BJ (cell line): ENCODE results near the gene DEFB129. TPM values are rescaled to one million over a fixed set of nuclear protein-coding genes. Genes with fewer than 3 reads are reported as not detected.
"Not testable (repeated sequence)": the region's sequence is repeated elsewhere in the genome, so short reads cannot be mapped to it uniquely, and the experiment has no call there.

Experiments used
- CTCF ChIA-PET: fragments of 350-600 bp; formaldehyde crosslinking; extraction: SDS; loops from one replicate; lab custom pipeline; 2021; ENCODE audit warnings: antibody characterized with exemption, inconsistent platforms; lab: Yijun Ruan, JAX
- POLR2A ChIA-PET: fragments of 300-600 bp; sonication (Branson Sonifier 250); formaldehyde crosslinking; extraction: SDS; loops from one replicate; lab custom pipeline; 2021; ENCODE audit warnings: antibody characterized with exemption; lab: Charles Lee
- DNase-seq: peaks from one replicate; pipeline ENCODE4 v3.0.0-alpha.2; 2011; ENCODE audit warnings: low read depth
- H3K27me3 ChIP-seq: 2 replicates; pipeline ENCODE4 v1.6.0; 2011; ENCODE audit warnings: low read length; ENCODE audit not compliant: control insufficient read depth, insufficient read depth
- H3K36me3 ChIP-seq: 2 replicates; pipeline ENCODE4 v1.5.1; 2011; ENCODE audit warnings: low read length; ENCODE audit not compliant: control insufficient read depth, insufficient read depth
- H3K4me3 ChIP-seq: 2 replicates; pipeline ENCODE4 v1.5.1; 2011; ENCODE audit warnings: low read depth, mild to moderate bottlenecking, control low read depth, low read length
- CTCF ChIP-seq: IDR thresholded peaks from 2 replicates; pipeline ENCODE4 v1.5.1; 2011; ENCODE audit warnings: low read depth, mild to moderate bottlenecking, control low read depth, inconsistent platforms, low read length, moderate library complexity; ENCODE audit not compliant: insufficient read depth
- polyA plus RNA-seq: library from polyadenylated mRNA; depleted of rRNA; stranded (reverse); fragments of >200 nt; gene quantifications from 2 replicates; pipeline ENCODE4 v1.2.3, GENCODE V29; 2011

Gene DEFB129
- polyA plus RNA-seq, 1 experiment, result not detected

GRCh38 chr20:251354-251753, 24.3 kb downstream of the DEFB129 start:
- ChIA-PET CTCF (no interaction called here), POLR2A (no interaction called here)
- TF ChIP-seq CTCF, result no peak
- Histone ChIP-seq H3K27me3 (no peaks in the 10 kb centered on the region; the same call in 1 of the 2 replicates), H3K36me3 (no peaks in the 10 kb centered on the region), H3K4me3 (no peak overlapping the region)
- DNase-seq, result no peak

DNA sequence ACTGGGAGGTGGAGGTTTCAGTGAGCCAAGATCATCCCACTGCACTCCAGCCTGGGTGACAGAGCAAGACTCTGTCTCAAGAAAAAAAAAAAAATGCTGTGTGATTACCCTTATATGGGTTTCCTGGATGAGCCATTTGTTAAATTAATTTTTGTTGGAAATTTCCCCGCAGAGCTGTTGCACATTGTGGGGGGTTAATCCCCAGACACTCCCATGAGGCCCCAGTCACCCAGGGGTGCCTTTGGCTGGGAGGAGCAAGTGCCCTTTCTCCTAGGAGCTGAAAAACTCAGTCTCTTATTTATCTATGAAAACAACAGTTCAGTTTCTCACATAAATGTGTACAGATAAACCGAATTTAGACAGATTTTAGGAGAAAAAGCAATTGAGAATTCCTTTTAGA, 25.7 kb downstream of the DEFB129 start:
- no peak for DNase-seq
- Histone ChIP-seq H3K4me3 (no peak overlapping the region), H3K36me3 (no peaks in the 10 kb centered on the region), H3K27me3 (no peaks in the 10 kb centered on the region; the same call in none of the 2 replicates)
- TF ChIP-seq CTCF, result no peak
- POLR2A ChIA-PET, result no interaction called here
- CTCF ChIA-PET, result no interaction called here

DNA sequence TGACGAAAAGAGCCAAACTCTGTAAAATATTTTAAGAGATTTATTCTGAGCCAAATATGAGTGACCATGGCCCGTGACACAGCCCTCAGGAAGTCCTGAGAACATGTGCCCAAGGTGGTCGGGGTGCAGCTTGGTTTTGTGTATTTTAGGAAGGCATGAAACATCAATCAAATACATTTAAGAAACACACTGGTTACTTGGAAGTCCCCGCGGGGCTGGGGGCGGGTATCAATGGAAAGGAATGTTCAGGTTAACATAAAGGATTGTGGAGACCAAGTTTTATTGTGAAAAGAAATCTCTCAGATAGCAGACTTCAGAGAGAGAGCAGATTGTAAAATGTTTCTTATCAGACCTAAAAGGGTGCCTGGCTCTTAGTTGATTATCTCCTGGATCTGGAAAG, 26.4 kb downstream of the DEFB129 start:
- H3K36me3 ChIP-seq, H3K27me3 ChIP-seq, H3K4me3 ChIP-seq, POLR2A ChIA-PET, CTCF ChIA-PET, DNase-seq: not testable (repeated sequence)

- ChIA-PET POLR2A (no interaction called here), CTCF (interaction anchor here (1.1 to 4.0 kb wide), 3 partner anchors 8 to 73 kb away, joined by 3 to 23 read pairs (median 14); no protein-coding TSS in a partner anchor)
- Histone ChIP-seq H3K4me3 (no peak within 1 kb of the TSS), H3K36me3 (no peaks in the 10 kb centered on the region), H3K27me3 (peaks cover 4% of the 10 kb centered on the region)
- TF ChIP-seq CTCF, result no peak
- DNase-seq, result no peak
Measured at GRCh38 chr20:257419-257818, 30.4 kb downstream of the DEFB129 start, which contains the start of gene DEFB132. TSS of gene DEFB132 (plus strand) at chr20:257724. CDS start at chr20:257779, 55 bp downstream.

DNA sequence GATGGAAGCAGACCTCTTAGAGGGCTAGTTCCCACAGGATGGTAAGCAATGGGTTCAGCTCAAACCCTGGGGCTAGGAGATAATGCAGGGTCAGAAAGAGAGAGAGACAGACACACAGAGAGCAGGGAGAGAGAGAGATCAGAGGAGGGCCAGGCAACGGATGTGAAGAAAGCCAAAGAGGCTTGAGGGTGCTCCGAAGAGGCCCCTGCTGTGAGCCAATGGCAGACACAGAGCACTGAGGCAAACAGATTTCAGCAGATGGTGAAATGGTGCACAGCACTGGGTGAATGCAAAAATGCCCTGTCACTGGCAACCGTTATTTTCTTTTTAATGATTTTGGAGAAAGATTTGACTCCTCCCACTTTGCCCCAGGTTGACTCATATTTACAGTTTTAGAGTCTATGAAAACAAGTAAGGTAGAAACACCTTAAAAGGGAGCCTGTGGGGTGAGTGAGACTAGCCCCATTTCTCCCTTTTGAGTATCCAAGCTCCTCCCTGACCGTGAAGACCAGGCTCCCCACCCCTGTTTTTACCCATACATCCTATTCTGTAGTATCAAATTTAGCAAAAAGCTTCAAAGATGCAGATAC, 31.3 kb downstream of the DEFB129 start:
- Histone ChIP-seq H3K36me3 (no peaks in the 10 kb centered on the region), H3K27me3 (peaks cover 4% of the 10 kb centered on the region), H3K4me3 (no peak overlapping the region)
- POLR2A ChIA-PET, result no interaction called here
- no peak for TF ChIP-seq CTCF
- CTCF ChIA-PET, result interaction anchor here (0.6 to 4.0 kb wide), 7 partner anchors 7 to 128 kb away, joined by 3 to 23 read pairs (median 4); partner anchors contain the start of genes DEFB129 and NRSN2
- DNase-seq, result no peak

- Histone ChIP-seq H3K36me3 (no peaks in the 10 kb centered on the region), H3K4me3 (no peak overlapping the region), H3K27me3 (peaks cover 5% of the 10 kb centered on the region)
- ChIA-PET CTCF (interaction anchor here (0.6 to 4.0 kb wide), 8 partner anchors 9 to 127 kb away, joined by 3 to 23 read pairs (median 4); partner anchors contain the start of genes DEFB129 and NRSN2), POLR2A (no interaction called here)
- no peak for DNase-seq
- peak; percentile 36; the same call in 1 of the 2 replicates for TF ChIP-seq CTCF
Measured at GRCh38 chr20:258963-259362, 31.9 kb downstream of the DEFB129 start.
